ENCODE results near the gene HAUS3. TPM values are rescaled to one million over a fixed set of nuclear protein-coding genes. Genes with fewer than 3 reads are reported as not detected.
"Not testable (repeated sequence)": the region's sequence is repeated elsewhere in the genome, so short reads cannot be mapped to it uniquely, and the experiment has no call there.

Gene HAUS3
- total RNA-seq, 2 experiments from 2014 or later, result 143 to 148 TPM

DNA sequence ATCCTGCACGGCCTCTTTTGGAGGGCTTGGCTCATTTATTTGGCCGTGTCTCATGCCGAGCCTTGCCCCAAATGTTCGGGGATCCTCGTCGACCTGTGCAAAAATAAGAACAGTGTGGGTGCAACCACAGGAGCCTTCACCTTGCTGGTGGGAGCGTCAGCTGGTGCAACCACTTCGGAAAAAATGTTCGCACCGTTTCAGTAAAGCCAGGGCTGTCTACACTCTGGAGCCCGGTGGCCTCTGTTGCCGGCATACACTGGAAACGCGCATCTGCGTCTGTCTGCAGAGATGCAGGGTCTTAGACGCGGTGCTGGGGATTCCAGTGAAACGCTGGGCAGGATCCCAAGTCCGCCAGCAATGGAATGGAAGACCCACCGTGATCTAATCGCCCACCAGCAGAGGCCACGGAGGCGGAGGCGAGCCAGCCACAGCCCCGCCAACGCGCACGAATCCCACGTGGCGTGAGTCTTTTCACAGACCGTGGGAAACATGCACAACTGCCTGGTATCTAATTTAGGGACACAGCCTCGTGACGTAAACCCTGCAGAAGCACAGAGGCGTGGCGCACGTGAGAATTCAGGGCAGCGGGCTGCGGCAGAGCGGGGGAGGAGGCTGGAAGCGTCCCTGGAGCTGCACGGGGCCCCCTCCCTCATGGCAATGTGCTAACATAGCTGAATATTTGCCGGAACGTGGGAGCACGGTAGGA is 33.8 kb upstream of the HAUS3 start:
- no peak overlapping the region for H3K27ac ChIP-seq (ENCODE audit: low read depth in 1 of 2, low read length in 2 of 2)
- peaks cover 4% of the 10 kb centered on the region for H3K36me3 Mint-ChIP-seq (ENCODE audit: low read depth)
- TF ChIP-seq, protein P1, sequence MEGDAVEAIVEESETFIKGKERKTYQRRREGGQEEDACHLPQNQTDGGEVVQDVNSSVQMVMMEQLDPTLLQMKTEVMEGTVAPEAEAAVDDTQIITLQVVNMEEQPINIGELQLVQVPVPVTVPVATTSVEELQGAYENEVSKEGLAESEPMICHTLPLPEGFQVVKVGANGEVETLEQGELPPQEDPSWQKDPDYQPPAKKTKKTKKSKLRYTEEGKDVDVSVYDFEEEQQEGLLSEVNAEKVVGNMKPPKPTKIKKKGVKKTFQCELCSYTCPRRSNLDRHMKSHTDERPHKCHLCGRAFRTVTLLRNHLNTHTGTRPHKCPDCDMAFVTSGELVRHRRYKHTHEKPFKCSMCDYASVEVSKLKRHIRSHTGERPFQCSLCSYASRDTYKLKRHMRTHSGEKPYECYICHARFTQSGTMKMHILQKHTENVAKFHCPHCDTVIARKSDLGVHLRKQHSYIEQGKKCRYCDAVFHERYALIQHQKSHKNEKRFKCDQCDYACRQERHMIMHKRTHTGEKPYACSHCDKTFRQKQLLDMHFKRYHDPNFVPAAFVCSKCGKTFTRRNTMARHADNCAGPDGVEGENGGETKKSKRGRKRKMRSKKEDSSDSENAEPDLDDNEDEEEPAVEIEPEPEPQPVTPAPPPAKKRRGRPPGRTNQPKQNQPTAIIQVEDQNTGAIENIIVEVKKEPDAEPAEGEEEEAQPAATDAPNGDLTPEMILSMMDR (IDR thresholded peaks at IDR 0.05), result no peak
- intact Hi-C loops (cut with DNase I, micrococcal nuclease), result no loop called here
- H3K27ac Mint-ChIP-seq, result no peak overlapping the region
- peaks cover 3% of the 10 kb centered on the region for H3K4me1 ChIP-seq (ENCODE audit: insufficient read depth, low read length)
- ChIA-PET CTCF (no interaction called here), POLR2A (no interaction called here)
- peaks cover 9% of the 10 kb centered on the region for H3K4me1 Mint-ChIP-seq (ENCODE audit: low read depth)
- ATAC-seq (ENCODE audit: poor library complexity) (no peak), DNase-seq (no peak)
- no peaks in the 10 kb centered on the region for H3K9me3 ChIP-seq (ENCODE audit: control insufficient read depth in 1 of 2, insufficient read depth in 1 of 2, low read length in 2 of 2)
- H3K27me3 Mint-ChIP-seq, result no peaks in the 10 kb centered on the region
- H3K27me3 ChIP-seq (ENCODE audit: control insufficient read depth in 1 of 2, insufficient read depth in 2 of 2, low read length in 2 of 2), result no peaks in the 10 kb centered on the region
- peaks cover 2% of the 10 kb centered on the region for H3K36me3 ChIP-seq (ENCODE audit: insufficient read depth, low read length)
- no peaks in the 10 kb centered on the region for H3K9me3 Mint-ChIP-seq
- H3K4me3 ChIP-seq (ENCODE audit: low read length), result no peak overlapping the region
- no peak overlapping the region for H3K4me3 Mint-ChIP-seq

- H3K36me3 ChIP-seq (ENCODE audit: insufficient read depth, low read length); CTCF ChIA-PET; H3K9me3 Mint-ChIP-seq; H3K27me3 ChIP-seq (ENCODE audit: control insufficient read depth in 1 of 2, insufficient read depth in 2 of 2, low read length in 2 of 2); H3K27ac ChIP-seq (ENCODE audit: low read depth in 1 of 2, low read length in 2 of 2); H3K36me3 Mint-ChIP-seq (ENCODE audit: low read depth); H3K27me3 Mint-ChIP-seq; POLR2A ChIA-PET; H3K27ac Mint-ChIP-seq; H3K4me1 Mint-ChIP-seq (ENCODE audit: low read depth); intact Hi-C loops (cut with DNase I, micrococcal nuclease); DNase-seq; H3K4me3 Mint-ChIP-seq; H3K4me3 ChIP-seq (ENCODE audit: low read length); ATAC-seq (ENCODE audit: poor library complexity); H3K4me1 ChIP-seq (ENCODE audit: insufficient read depth, low read length); H3K9me3 ChIP-seq (ENCODE audit: control insufficient read depth in 1 of 2, insufficient read depth in 1 of 2, low read length in 2 of 2): not testable (repeated sequence)
Measured at GRCh38 chr4:2275044-2275397, 33.1 kb upstream of the HAUS3 start.

DNA sequence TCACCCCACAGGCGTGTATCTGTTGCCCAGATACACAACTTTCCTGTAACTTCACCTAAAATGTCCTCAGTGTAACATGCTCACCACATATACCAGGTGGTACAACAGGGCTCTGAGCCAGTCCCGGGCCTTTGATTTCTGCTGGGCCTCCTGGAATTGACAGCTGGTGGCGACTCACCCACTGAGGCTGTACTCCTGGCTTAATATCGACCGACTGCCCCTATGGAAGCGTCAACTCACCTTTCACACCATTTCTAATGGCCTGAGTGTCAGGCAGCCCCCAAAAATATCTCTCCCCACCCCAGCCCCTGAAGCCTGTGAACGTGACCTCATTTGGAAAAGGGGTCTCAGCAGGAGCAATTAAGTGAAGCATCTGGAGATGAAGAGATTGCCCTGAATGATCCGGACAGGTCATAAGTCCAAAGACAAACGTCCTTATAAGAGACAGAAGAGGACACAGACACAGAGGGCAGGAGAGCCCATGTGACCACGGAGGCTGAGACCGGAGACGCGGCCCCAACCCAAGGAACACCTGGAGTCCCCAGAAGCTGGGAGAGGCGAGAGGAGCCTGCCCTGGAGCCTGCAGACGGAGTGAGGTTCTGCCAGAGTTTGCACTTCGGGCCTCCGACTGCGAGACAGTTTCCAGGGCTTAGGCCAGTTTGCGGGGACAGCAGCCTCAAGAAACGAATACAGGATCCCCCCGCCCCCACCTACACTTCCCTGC is 32.6 kb upstream of the HAUS3 start:
- Histone ChIP-seq H3K27ac (ENCODE audit: low read depth in 1 of 2, low read length in 2 of 2) (no peak overlapping the region), H3K4me1 (ENCODE audit: insufficient read depth, low read length) (no peaks in the 10 kb centered on the region), H3K9me3 (ENCODE audit: control insufficient read depth in 1 of 2, insufficient read depth in 1 of 2, low read length in 2 of 2) (no peaks in the 10 kb centered on the region), H3K27me3 (ENCODE audit: control insufficient read depth in 1 of 2, insufficient read depth in 2 of 2, low read length in 2 of 2) (no peaks in the 10 kb centered on the region), H3K4me3 (ENCODE audit: low read length) (no peak overlapping the region), H3K36me3 (ENCODE audit: insufficient read depth, low read length) (peaks cover 2% of the 10 kb centered on the region)
- no peak for ATAC-seq (ENCODE audit: poor library complexity)
- intact Hi-C loops (cut with DNase I, micrococcal nuclease), result no loop called here
- Mint-ChIP-seq H3K9me3 (no peaks in the 10 kb centered on the region), H3K36me3 (ENCODE audit: low read depth) (peaks cover 4% of the 10 kb centered on the region), H3K27ac (no peak overlapping the region), H3K4me3 (no peak overlapping the region), H3K27me3 (no peaks in the 10 kb centered on the region), H3K4me1 (ENCODE audit: low read depth) (peaks cover under 1% of the 10 kb centered on the region)
- ChIA-PET CTCF (no interaction called here), POLR2A (no interaction called here)
- TF ChIP-seq, protein P1 (IDR thresholded peaks at IDR 0.05), result no peak
- no peak for DNase-seq

Data from CD4-positive, alpha-beta T cell (primary cell).